GM21576 (cell line): ENCODE results near the gene DDX42.

Experiments
- ATAC-seq: cut with Tn5 transposase; IDR thresholded peaks from one replicate; pipeline ENCODE4 v1.9.1; 2021; ENCODE audit warnings: mild to moderate bottlenecking, moderate library complexity; ENCODE audit not compliant: unreplicated experiment

The DDX42 gene

DNA sequence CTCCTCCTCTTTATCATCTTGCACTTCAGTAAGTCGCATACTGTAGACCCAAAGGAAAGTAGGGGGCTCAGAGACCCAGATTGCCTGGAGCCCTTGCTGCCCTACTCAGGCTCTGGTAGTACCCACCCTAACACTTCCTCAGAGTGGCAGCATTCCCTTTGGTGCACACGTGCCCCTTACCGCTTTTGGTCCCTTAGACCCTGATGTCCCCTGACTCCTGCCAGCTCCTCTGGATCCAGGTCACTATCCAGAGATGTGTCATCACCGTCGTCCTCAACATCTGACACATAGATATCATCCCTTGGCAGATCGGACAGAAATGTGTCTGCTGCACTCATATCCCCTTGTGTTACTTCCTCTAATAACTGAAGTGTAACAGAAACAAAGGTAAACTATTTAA, 47.8 kb downstream of the DDX42 start:
- ATAC-seq, result no peak

- no peak for ATAC-seq
These were observed 48.6 kb downstream of the DDX42 start for GRCh38 chr17:63822537-63822936.

- no peak for ATAC-seq
These were observed 49.8 kb downstream of the DDX42 start for GRCh38 chr17:63823659-63824331.

GRCh38 chr17:63824362-63824761, 50.4 kb downstream of the DDX42 start:
- ATAC-seq, result no peak

DNA sequence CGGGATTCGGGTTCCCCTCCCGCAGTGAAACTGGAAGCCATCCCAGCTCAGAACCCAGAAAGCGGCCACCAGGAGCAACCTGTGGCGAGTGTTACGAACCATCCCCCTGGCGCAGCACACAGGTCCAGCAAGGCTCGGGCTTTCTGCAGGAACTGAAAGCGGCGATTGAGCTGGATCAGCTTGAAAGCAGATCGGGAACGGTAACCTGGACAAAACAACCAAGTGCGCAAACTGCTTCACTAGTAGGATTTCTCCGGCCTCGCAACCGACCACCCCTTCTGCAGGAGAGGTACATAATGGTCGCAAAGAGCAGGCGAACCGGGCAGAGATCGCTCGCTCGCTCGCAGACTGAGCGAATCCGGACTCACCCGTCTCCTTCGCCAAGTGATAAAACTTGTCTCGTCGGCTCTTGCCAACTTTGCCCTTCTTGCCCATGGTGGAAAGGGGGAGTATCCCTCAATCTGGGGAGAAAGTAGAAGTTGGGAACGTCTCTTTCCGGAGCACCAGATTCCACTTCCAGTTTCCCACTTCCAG, 52.6 kb downstream of the DDX42 start:
- peak; percentile 6 for ATAC-seq

DNA sequence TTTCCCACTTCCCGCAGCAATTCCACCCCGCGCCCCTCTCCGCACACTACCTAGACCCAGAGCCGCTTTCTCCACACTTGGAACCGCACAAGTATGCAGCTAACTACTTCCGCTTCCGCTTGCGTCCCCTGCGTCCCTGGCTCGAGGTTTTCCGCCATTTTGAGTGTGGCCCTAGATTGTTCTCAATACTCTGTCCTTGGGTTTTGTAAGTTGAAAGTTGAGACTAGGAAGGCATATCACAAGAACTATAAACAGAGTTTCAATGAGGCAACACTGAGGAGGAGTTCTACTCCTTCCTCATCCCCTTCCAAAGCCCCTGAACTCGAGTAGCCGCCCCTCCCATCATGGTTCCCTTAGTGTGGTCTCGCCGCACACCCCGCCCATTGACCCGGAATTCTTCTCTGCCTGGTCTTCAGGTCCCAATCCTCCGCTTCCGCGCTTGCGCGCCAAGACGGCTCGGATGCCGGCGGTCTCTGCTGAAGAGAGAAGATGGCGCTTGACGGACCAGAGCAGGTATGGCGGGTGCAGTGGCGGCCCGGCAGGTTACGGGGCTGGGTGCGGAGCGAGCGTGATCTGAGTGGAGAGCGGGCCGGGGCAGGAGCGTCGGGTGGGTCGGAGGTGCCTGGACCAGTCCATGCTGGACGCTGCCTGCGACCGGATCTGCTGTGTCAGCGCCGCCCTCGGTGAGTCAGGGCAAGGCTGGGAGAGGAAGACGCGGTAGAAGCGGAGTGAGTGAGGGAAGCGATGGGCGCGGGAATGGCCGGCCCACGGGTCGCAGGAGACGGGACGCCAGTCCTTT, 53.2 kb downstream of the DDX42 start, which contains the start of the genes FTSJ3 and PSMC5:
Gene FTSJ3, minus strand, starts transcription at position 662 of the 799 bp plus-strand sequence. CDS start 761 bp downstream, outside the sequence.
Gene PSMC5, plus strand, starts transcription at position 430 of the 799 bp plus-strand sequence. Its CDS starts 60 bp downstream, at position 490.
- peak; percentile 84 for ATAC-seq

DNA sequence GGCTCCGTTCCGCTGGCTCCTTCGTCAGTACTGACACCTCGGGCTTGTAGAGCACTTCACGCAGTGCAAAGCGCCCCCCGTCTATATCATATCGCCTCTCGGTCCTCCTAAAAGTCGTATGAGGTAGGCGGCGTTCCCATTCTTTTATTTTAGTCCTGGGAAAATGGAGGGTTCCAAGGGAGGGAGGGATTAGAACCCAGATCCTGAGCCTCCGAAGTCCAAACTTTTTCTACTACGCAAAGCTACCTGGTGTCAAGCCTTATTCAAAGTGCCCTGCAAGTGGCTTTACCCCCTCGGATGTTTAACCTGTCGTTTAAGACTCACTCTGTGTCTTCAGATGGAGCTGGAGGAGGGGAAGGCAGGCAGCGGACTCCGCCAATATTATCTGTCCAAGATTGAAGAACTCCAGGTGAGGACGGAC, 53.8 kb downstream of the DDX42 start:
- ATAC-seq, result no peak

- ATAC-seq, result no peak
These were observed 55.0 kb downstream of the DDX42 start for GRCh38 chr17:63828936-63829335.

DNA sequence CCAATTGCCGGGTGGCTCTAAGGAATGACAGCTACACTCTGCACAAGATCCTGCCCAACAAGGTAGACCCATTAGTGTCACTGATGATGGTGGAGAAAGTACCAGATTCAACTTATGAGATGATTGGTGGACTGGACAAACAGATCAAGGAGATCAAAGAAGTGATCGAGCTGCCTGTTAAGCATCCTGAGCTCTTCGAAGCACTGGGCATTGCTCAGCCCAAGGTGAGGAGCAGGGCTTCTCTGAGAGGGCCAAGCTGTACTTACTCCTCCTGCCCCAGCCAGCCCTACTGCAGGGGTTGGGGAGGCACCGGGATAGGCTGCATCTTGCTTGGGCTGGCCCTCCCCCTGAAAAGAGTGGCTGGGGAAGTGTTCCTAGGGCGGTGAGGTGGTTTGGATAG, 56.3 kb downstream of the DDX42 start:
- ATAC-seq, result no peak

DNA sequence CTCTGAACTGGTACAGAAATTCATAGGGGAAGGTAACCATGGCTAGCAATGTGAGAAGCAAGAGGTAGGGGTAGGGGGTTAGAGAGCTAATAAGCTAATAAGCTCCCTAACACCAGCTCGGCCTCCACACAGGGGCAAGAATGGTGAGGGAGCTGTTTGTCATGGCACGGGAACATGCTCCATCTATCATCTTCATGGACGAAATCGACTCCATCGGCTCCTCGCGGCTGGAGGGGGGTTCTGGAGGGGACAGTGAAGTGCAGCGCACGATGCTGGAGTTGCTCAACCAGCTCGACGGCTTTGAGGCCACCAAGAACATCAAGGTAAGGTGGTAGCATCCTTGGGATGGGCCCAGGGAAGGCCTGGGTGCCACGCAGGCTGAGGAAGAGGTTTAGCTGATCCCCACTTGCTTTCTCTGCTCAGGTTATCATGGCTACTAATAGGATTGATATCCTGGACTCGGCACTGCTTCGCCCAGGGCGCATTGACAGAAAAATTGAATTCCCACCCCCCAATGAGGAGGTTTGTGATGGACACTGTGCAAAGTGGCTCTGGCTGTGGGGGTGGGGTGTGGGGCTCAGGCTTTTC, 57.0 kb downstream of the DDX42 start:
- ATAC-seq, result no peak

- no peak for ATAC-seq
These were observed 57.5 kb downstream of the DDX42 start for GRCh38 chr17:63831505-63831904.

GRCh38 chr17:63832014-63832413, 58.0 kb downstream of the DDX42 start:
- ATAC-seq, result no peak

GRCh38 chr17:63832455-63832854, 58.5 kb downstream of the DDX42 start:
- ATAC-seq, result no peak

DNA sequence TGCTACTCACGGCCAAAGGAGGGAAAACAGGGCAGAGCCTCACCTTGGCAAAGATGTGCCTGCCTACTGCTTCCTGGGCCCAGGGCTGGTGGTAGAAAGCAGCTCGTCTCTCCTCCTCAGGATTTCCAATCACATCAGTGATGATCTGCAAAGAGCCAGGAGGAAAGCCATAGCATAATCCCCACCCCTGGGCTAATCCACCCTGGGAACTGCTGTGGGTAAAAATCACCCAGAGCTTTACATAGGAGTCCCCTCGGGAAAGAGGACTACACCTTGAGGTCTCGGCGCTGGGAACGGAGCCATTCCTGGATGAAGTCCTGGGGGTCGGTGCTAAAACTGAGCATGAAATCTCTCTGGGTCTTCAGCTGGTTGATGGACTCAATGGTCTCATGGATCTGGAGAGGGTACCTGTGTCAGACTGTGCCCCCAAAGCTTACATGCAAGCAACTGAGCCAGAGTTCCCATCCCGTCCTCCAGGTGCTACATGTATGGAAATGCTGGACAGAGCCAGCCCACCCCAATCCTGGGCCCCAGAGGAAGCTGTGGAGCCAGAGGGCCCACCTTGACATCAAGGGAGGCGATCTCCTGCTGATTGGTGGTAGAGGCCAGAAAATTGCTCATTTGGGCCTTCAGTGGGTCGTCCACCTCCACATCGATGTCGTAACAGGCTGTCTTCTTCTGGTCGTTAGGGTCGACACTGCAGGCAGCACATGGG, 59.2 kb downstream of the DDX42 start:
- no peak for ATAC-seq

- no peak for ATAC-seq
These were observed 59.9 kb downstream of the DDX42 start for GRCh38 chr17:63833741-63834373.

GRCh38 chr17:63834431-63835166, 60.6 kb downstream of the DDX42 start:
- peak; percentile 55 for ATAC-seq

DNA sequence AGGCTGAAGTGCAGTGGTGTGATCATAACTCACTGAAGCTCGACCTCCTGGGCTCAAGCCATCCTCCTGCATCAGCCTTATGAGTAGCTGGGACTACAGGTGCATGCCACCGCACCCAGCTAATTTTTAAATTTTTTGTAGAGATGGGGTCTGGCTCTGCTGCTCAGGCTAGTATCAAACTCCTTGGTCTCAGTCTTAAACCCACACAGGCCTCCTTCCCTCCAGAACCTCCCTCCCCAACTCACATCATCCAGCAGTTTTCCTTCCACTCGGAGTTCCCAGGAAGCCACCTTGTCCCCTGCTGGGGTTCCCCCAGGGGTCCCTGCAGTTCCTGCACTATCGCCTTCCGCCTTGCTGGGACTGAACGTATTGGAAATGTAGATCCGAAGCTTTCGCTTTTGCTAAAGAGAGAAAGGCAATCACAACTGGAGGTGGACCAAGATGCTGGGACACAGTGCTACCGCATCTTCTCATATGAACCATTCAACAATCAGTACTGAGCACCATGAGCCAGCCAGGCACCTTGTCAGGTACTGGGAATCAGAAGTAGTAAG, 61.3 kb downstream of the DDX42 start:
- no peak for ATAC-seq

- ATAC-seq, result no peak
These were observed 62.8 kb downstream of the DDX42 start for GRCh38 chr17:63836811-63837210.

GRCh38 chr17:63837480-63837879, 63.5 kb downstream of the DDX42 start:
- no peak for ATAC-seq
